SK-N-MC (cell line): ENCODE measurements around the gene RNF2.

Experiments used
- EZH2 ChIP-seq: fragments of 200-600 bp; sonication (generic); IDR thresholded peaks from one replicate; pipeline ENCODE4 v1.6.1; 2017; ENCODE audit warnings: antibody characterized with exemption
- POLR2AphosphoS5 ChIP-seq: IDR thresholded peaks from 2 replicates; pipeline ENCODE4 v1.6.1; 2012; ENCODE audit warnings: mild to moderate bottlenecking, low read depth, low read length, borderline replicate concordance

DNA sequence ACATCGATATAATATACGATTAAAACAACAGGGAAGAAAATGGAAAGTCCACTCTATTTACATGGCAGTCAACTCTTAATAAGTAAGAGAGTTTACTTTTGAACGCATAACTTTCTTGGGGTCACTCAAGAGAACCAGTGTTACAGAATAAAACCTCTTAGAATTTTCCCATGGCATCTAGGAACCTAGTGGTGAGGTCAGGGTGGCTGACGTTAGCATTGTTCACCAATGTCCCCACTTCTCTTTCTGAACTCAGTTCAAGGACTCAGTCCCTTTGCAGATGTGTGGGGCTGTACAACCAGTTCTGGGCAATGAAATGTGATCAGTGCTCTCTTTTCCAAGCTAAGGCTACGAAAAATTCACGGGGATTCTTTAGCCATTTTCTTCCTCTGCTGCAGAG, 2.6 kb upstream of the RNF2 start:
- TF ChIP-seq POLR2AphosphoS5 (no peak), EZH2 (no peak)
